ENCODE results near the gene RND2. TPM values are rescaled to one million over a fixed set of nuclear protein-coding genes. Genes with fewer than 3 reads are reported as not detected.

RND2 gene
- total and polyA plus RNA-seq, 2 experiments from 2014 or later, result 18.5 to 22.9 TPM

- Mint-ChIP-seq H3K4me1 (peaks cover 51% of the 10 kb centered on the region), H3K4me3 (no peak overlapping the region), H3K9me3 (no peaks in the 10 kb centered on the region), H3K27ac (no peak overlapping the region), H3K27me3 (ENCODE audit: insufficient read depth, low read depth, poor library complexity) (peaks cover 8% of the 10 kb centered on the region), H3K36me3 (ENCODE audit: low read depth) (peaks cover 53% of the 10 kb centered on the region)
- ATAC-seq (no peak), DNase-seq (ENCODE audit: low spot score) (peak; percentile 53)
- H3K27me3 ChIP-seq (ENCODE audit: insufficient read depth), result no peaks in the 10 kb centered on the region
- no peaks in the 10 kb centered on the region for H3K9me2 ChIP-seq (ENCODE audit: insufficient read depth)
- no peak overlapping the region for H3K4me2 ChIP-seq
- TF ChIP-seq ZNF114 (CRISPR knock-in tag; IDR thresholded peaks at IDR 0.05), result no peak
- TF ChIP-seq ZNF331 (CRISPR knock-in tag; IDR thresholded peaks at IDR 0.05; ENCODE audit: low read depth), result no peak
- TF ChIP-seq, protein P1, sequence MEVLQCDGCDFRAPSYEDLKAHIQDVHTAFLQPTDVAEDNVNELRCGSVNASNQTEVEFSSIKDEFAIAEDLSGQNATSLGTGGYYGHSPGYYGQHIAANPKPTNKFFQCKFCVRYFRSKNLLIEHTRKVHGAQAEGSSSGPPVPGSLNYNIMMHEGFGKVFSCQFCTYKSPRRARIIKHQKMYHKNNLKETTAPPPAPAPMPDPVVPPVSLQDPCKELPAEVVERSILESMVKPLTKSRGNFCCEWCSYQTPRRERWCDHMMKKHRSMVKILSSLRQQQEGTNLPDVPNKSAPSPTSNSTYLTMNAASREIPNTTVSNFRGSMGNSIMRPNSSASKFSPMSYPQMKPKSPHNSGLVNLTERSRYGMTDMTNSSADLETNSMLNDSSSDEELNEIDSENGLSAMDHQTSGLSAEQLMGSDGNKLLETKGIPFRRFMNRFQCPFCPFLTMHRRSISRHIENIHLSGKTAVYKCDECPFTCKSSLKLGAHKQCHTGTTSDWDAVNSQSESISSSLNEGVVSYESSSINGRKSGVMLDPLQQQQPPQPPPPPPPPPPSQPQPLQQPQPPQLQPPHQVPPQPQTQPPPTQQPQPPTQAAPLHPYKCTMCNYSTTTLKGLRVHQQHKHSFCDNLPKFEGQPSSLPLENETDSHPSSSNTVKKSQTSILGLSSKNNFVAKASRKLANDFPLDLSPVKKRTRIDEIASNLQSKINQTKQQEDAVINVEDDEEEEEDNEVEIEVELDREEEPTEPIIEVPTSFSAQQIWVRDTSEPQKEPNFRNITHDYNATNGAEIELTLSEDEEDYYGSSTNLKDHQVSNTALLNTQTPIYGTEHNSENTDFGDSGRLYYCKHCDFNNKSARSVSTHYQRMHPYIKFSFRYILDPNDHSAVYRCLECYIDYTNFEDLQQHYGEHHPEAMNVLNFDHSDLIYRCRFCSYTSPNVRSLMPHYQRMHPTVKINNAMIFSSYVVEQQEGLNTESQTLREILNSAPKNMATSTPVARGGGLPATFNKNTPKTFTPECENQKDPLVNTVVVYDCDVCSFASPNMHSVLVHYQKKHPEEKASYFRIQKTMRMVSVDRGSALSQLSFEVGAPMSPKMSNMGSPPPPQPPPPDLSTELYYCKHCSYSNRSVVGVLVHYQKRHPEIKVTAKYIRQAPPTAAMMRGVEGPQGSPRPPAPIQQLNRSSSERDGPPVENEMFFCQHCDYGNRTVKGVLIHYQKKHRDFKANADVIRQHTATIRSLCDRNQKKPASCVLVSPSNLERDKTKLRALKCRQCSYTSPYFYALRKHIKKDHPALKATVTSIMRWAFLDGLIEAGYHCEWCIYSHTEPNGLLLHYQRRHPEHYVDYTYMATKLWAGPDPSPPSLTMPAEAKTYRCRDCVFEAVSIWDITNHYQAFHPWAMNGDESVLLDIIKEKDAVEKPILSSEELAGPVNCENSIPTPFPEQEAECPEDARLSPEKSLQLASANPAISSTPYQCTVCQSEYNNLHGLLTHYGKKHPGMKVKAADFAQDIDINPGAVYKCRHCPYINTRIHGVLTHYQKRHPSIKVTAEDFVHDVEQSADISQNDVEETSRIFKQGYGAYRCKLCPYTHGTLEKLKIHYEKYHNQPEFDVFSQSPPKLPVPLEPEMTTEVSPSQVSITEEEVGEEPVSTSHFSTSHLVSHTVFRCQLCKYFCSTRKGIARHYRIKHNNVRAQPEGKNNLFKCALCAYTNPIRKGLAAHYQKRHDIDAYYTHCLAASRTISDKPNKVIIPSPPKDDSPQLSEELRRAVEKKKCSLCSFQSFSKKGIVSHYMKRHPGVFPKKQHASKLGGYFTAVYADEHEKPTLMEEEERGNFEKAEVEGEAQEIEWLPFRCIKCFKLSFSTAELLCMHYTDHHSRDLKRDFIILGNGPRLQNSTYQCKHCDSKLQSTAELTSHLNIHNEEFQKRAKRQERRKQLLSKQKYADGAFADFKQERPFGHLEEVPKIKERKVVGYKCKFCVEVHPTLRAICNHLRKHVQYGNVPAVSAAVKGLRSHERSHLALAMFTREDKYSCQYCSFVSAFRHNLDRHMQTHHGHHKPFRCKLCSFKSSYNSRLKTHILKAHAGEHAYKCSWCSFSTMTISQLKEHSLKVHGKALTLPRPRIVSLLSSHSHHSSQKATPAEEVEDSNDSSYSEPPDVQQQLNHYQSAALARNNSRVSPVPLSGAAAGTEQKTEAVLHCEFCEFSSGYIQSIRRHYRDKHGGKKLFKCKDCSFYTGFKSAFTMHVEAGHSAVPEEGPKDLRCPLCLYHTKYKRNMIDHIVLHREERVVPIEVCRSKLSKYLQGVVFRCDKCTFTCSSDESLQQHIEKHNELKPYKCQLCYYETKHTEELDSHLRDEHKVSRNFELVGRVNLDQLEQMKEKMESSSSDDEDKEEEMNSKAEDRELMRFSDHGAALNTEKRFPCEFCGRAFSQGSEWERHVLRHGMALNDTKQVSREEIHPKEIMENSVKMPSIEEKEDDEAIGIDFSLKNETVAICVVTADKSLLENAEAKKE (CRISPR knock-in tag; IDR thresholded peaks at IDR 0.05), result no peak
- TF ChIP-seq EZH2phosphoT487 (IDR thresholded peaks at IDR 0.05; ENCODE audit: unreplicated experiment), result no peak
- no peak for TF ChIP-seq EZH2 (IDR thresholded peaks at IDR 0.05; ENCODE audit: low read depth, unreplicated experiment)
- TF ChIP-seq JUNB (IDR thresholded peaks at IDR 0.05; ENCODE audit: unreplicated experiment), result no peak
- TF ChIP-seq NANOG (IDR thresholded peaks at IDR 0.05; ENCODE audit: borderline replicate concordance), result no peak
- no peak for TF ChIP-seq ETS1 (IDR thresholded peaks at IDR 0.05)
- TF ChIP-seq, protein P2, sequence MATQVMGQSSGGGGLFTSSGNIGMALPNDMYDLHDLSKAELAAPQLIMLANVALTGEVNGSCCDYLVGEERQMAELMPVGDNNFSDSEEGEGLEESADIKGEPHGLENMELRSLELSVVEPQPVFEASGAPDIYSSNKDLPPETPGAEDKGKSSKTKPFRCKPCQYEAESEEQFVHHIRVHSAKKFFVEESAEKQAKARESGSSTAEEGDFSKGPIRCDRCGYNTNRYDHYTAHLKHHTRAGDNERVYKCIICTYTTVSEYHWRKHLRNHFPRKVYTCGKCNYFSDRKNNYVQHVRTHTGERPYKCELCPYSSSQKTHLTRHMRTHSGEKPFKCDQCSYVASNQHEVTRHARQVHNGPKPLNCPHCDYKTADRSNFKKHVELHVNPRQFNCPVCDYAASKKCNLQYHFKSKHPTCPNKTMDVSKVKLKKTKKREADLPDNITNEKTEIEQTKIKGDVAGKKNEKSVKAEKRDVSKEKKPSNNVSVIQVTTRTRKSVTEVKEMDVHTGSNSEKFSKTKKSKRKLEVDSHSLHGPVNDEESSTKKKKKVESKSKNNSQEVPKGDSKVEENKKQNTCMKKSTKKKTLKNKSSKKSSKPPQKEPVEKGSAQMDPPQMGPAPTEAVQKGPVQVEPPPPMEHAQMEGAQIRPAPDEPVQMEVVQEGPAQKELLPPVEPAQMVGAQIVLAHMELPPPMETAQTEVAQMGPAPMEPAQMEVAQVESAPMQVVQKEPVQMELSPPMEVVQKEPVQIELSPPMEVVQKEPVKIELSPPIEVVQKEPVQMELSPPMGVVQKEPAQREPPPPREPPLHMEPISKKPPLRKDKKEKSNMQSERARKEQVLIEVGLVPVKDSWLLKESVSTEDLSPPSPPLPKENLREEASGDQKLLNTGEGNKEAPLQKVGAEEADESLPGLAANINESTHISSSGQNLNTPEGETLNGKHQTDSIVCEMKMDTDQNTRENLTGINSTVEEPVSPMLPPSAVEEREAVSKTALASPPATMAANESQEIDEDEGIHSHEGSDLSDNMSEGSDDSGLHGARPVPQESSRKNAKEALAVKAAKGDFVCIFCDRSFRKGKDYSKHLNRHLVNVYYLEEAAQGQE (IDR thresholded peaks at IDR 0.05; ENCODE audit: unreplicated experiment), result no peak
- no peak for TF ChIP-seq POLR2AphosphoS5 (IDR thresholded peaks at IDR 0.05; ENCODE audit: low read depth)
- TF ChIP-seq, protein P3, sequence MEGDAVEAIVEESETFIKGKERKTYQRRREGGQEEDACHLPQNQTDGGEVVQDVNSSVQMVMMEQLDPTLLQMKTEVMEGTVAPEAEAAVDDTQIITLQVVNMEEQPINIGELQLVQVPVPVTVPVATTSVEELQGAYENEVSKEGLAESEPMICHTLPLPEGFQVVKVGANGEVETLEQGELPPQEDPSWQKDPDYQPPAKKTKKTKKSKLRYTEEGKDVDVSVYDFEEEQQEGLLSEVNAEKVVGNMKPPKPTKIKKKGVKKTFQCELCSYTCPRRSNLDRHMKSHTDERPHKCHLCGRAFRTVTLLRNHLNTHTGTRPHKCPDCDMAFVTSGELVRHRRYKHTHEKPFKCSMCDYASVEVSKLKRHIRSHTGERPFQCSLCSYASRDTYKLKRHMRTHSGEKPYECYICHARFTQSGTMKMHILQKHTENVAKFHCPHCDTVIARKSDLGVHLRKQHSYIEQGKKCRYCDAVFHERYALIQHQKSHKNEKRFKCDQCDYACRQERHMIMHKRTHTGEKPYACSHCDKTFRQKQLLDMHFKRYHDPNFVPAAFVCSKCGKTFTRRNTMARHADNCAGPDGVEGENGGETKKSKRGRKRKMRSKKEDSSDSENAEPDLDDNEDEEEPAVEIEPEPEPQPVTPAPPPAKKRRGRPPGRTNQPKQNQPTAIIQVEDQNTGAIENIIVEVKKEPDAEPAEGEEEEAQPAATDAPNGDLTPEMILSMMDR (conservative IDR thresholded peaks at IDR 0.05; ENCODE audit: low read depth in 2 of 2), result no peak
- no peak for TF ChIP-seq CREB1 (CRISPR knock-in tag; IDR thresholded peaks at IDR 0.05; ENCODE audit: low read depth)
- TF ChIP-seq STAT1 (IDR thresholded peaks at IDR 0.05; ENCODE audit: unreplicated experiment), result no peak
- H3K36me3 ChIP-seq (ENCODE audit: insufficient read depth), result peaks cover 9% of the 10 kb centered on the region; the same call in 1 of the 2 replicates
- H2AFZ ChIP-seq, result no peak overlapping the region
- H3K4me3 ChIP-seq, result no peak overlapping the region
- peaks cover 10% of the 10 kb centered on the region for H4K20me1 ChIP-seq (replicated peaks; ENCODE audit: insufficient read depth)
- peaks cover 28% of the 10 kb centered on the region for H3K4me1 ChIP-seq (ENCODE audit: insufficient read depth)
- H3K27ac ChIP-seq (ENCODE audit: low read depth), result no peak overlapping the region
- H3K79me2 ChIP-seq (replicated peaks; ENCODE audit: insufficient read depth), result peaks cover 34% of the 10 kb centered on the region
- H3F3A ChIP-seq (replicated peaks; ENCODE audit: low read depth), result peaks cover 8% of the 10 kb centered on the region; the same call in 1 of the 2 replicates
Measured at GRCh38 chr17:43018008-43018853, 6.8 kb upstream of the RND2 start.

Data from GM23338 (cell line).